Gastroesophageal sphincter (tissue), 3 donors: ENCODE results near the gene GNLY.

Source experiments
- EP300 ChIP-seq: sonication (generic); formaldehyde crosslinking; IDR thresholded peaks from one replicate; pipeline ENCODE4 v1.6.1; 2017; ENCODE audit warnings: antibody characterized with exemption, mild to moderate bottlenecking
- POLR2A ChIP-seq, 2 donors: fragments of 450-650 bp; IDR thresholded peaks; one replicate each; pipeline ENCODE4 v1.6.1; 2017; ENCODE audit warnings: antibody characterized with exemption in 2 of 2, mild to moderate bottlenecking in 2 of 2, moderate library complexity in 1 of 2
- POLR2AphosphoS5 ChIP-seq: sonication (generic); formaldehyde crosslinking; IDR thresholded peaks from one replicate; pipeline ENCODE4 v1.6.1; 2017; ENCODE audit warnings: antibody characterized with exemption
- TF ChIP-seq, protein P1 (sequence below), 4 experiments: fragments of 200-600 bp in 2 of 4; fragments of 450-650 bp in 2 of 4; sonication (generic) in 1 of 4; IDR thresholded peaks; one replicate each; pipeline ENCODE4 v1.5.1; 2017 to 2019; ENCODE audit warnings: antibody characterized with exemption in 4 of 4, mild to moderate bottlenecking in 2 of 4, moderate library complexity in 2 of 4

GRCh38 chr2:85649201-85650190, 44.7 kb upstream of the GNLY start:
- TF ChIP-seq, protein P1, sequence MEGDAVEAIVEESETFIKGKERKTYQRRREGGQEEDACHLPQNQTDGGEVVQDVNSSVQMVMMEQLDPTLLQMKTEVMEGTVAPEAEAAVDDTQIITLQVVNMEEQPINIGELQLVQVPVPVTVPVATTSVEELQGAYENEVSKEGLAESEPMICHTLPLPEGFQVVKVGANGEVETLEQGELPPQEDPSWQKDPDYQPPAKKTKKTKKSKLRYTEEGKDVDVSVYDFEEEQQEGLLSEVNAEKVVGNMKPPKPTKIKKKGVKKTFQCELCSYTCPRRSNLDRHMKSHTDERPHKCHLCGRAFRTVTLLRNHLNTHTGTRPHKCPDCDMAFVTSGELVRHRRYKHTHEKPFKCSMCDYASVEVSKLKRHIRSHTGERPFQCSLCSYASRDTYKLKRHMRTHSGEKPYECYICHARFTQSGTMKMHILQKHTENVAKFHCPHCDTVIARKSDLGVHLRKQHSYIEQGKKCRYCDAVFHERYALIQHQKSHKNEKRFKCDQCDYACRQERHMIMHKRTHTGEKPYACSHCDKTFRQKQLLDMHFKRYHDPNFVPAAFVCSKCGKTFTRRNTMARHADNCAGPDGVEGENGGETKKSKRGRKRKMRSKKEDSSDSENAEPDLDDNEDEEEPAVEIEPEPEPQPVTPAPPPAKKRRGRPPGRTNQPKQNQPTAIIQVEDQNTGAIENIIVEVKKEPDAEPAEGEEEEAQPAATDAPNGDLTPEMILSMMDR (IDR thresholded peaks at IDR 0.05), result no peak
- no peak for TF ChIP-seq POLR2A (IDR thresholded peaks at IDR 0.05)
- peak; percentile 37 for TF ChIP-seq POLR2AphosphoS5
- TF ChIP-seq EP300, result no peak
